ENCODE results near the gene SPAG17. TPM values are rescaled to one million over a fixed set of nuclear protein-coding genes. Genes with fewer than 3 reads are reported as not detected.

The SPAG17 gene
- total and polyA plus RNA-seq, 2 donors from 2014 or later, result 8.7 to 10.4 TPM

DNA sequence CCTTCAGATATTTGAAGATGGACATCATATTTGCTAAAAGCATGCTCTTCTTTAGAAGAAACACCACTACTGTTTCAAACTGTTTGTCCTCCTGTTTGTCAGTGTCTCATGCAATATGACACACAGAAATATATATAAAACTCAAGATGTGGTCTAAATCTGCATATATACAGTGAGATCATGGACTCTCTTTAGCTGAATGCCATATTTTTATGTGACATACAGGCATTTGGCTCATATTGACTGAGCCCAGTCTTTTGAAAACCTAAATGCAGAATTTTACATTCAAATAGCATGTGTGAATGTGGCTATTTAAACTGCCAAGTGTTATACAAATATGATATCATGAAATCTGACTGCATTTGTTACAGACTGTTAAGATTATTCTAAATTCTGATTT is 274.0 kb downstream of the SPAG17 start:
- Histone ChIP-seq H3K9ac (ENCODE audit: low read length in 3 of 3) (no peak overlapping the region), H3K4me1 (ENCODE audit: control insufficient read depth in 2 of 3, insufficient read depth in 2 of 3, low read depth in 1 of 3, low read length in 3 of 3) (no peaks in the 10 kb centered on the region), H3K4me3 (ENCODE audit: low read length in 3 of 3) (no peak overlapping the region), H3K9me3 (ENCODE audit: control insufficient read depth in 2 of 3, insufficient read depth in 1 of 3, low read length in 3 of 3) (no peaks in the 10 kb centered on the region), H3K27ac (ENCODE audit: low read depth in 2 of 2, low read length in 2 of 2) (no peak overlapping the region), H3K27me3 (ENCODE audit: control insufficient read depth, insufficient read depth, low read length) (no peaks in the 10 kb centered on the region), H3K36me3 (ENCODE audit: control insufficient read depth in 2 of 3, insufficient read depth in 3 of 3, low read length in 3 of 3) (peaks cover 3 to 39% (median 21%) of the 10 kb centered on the region in 3 donors)
- FAIRE-seq (no peak), DNase-seq (no peak)
- intact Hi-C loops (cut with DNase I), result no loop called here
- TF ChIP-seq, protein P1, sequence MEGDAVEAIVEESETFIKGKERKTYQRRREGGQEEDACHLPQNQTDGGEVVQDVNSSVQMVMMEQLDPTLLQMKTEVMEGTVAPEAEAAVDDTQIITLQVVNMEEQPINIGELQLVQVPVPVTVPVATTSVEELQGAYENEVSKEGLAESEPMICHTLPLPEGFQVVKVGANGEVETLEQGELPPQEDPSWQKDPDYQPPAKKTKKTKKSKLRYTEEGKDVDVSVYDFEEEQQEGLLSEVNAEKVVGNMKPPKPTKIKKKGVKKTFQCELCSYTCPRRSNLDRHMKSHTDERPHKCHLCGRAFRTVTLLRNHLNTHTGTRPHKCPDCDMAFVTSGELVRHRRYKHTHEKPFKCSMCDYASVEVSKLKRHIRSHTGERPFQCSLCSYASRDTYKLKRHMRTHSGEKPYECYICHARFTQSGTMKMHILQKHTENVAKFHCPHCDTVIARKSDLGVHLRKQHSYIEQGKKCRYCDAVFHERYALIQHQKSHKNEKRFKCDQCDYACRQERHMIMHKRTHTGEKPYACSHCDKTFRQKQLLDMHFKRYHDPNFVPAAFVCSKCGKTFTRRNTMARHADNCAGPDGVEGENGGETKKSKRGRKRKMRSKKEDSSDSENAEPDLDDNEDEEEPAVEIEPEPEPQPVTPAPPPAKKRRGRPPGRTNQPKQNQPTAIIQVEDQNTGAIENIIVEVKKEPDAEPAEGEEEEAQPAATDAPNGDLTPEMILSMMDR (IDR thresholded peaks at IDR 0.05; ENCODE audit: borderline replicate concordance, extremely low read depth, insufficient read depth), result no peak

DNA sequence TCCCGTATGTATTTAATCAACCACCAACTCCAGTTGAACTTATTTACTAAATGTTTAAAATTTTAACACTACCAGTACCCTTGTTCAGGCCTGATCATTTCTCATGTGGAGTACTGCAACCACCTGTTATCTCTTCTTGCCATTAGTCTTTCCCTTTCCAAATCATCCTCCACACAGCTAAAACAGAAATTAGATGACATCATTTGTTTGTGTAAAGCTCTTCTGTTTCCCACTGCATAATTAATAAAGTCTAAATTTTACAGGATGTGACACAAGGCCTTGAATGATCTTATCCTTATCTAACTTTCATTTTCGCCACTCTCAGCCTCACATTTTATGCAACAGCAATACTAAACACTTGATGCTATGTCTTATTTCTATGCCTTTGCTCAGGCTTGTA is 280.0 kb downstream of the SPAG17 start:
- H3K27me3 ChIP-seq (ENCODE audit: control insufficient read depth, insufficient read depth, low read length), result no peaks in the 10 kb centered on the region
- no peaks in the 10 kb centered on the region for H3K4me1 ChIP-seq (ENCODE audit: control insufficient read depth in 2 of 3, insufficient read depth in 2 of 3, low read depth in 1 of 3, low read length in 3 of 3)
- H3K36me3 ChIP-seq (ENCODE audit: control insufficient read depth in 2 of 3, insufficient read depth in 3 of 3, low read length in 3 of 3), result peaks cover 0 to 23% (median 22%) of the 10 kb centered on the region in 3 donors
- intact Hi-C loops (cut with DNase I), result no loop called here
- FAIRE-seq (no peak), DNase-seq (no peak)
- TF ChIP-seq, protein P1 (IDR thresholded peaks at IDR 0.05; ENCODE audit: borderline replicate concordance, extremely low read depth, insufficient read depth), result no peak
- H3K9ac ChIP-seq (ENCODE audit: low read length in 3 of 3), result no peak overlapping the region
- no peak overlapping the region for H3K4me3 ChIP-seq (ENCODE audit: low read length in 3 of 3)
- H3K27ac ChIP-seq (ENCODE audit: low read depth in 2 of 2, low read length in 2 of 2), result no peak overlapping the region
- no peaks in the 10 kb centered on the region for H3K9me3 ChIP-seq (ENCODE audit: control insufficient read depth in 2 of 3, insufficient read depth in 1 of 3, low read length in 3 of 3)

DNA sequence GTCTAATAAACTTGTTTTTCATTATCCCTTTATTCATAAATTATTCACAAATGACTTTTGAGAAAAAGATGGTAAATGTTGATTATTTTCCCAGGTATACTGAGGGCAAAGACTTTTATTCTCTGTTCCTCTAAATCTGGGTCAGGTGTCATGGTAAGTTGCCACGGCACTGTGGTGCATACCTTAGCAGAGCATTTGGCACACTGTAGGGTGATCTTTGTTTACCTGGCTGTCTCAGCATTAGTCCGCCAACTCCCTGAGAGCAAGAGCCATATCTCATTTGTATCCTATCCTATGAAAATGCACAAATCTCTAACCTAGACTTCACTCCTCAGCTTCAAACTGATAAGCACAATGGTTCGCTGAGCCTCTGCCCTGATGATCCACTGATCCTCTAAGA is 280.5 kb downstream of the SPAG17 start:
- no peak for DNase-seq
- no peak for FAIRE-seq
- Histone ChIP-seq H3K9ac (ENCODE audit: low read length in 3 of 3) (no peak overlapping the region), H3K27me3 (ENCODE audit: control insufficient read depth, insufficient read depth, low read length) (no peaks in the 10 kb centered on the region), H3K9me3 (ENCODE audit: control insufficient read depth in 2 of 3, insufficient read depth in 1 of 3, low read length in 3 of 3) (no peaks in the 10 kb centered on the region), H3K4me1 (ENCODE audit: control insufficient read depth in 2 of 3, insufficient read depth in 2 of 3, low read depth in 1 of 3, low read length in 3 of 3) (no peaks in the 10 kb centered on the region), H3K4me3 (ENCODE audit: low read length in 3 of 3) (no peak overlapping the region), H3K36me3 (ENCODE audit: control insufficient read depth in 2 of 3, insufficient read depth in 3 of 3, low read length in 3 of 3) (peaks cover 0 to 23% (median 22%) of the 10 kb centered on the region in 3 donors), H3K27ac (ENCODE audit: low read depth in 2 of 2, low read length in 2 of 2) (no peak overlapping the region)
- TF ChIP-seq, protein P1 (IDR thresholded peaks at IDR 0.05; ENCODE audit: borderline replicate concordance, extremely low read depth, insufficient read depth), result no peak
- intact Hi-C loops (cut with DNase I), result no loop called here

Data from kidney (tissue), 14 donors.